ENCODE data around the gene CLDN8. TPM values are rescaled to one million over a fixed set of nuclear protein-coding genes. Genes with fewer than 3 reads are reported as not detected.

The CLDN8 gene
- total and polyA plus RNA-seq, 9 donors = 0.19 to 2.5 TPM; not detected in 7

DNA sequence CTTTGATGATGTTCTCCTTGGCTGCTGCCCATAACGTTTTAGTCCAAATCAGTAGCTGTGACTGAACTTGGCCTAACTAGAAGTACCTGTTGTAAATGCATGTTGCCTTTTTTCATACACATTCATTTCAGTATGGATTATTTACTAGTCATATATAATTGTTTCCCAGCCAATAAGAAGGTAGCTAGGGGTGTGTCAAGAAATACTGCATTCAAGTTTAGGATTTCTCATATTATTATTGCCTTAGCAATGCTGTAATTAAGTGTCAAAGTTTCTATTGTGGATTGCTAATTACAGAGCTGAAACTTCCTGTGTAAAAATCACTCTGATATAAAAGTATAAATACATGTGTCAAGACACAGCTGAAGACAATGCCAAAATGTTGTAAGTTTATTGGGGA, 49.2 kb downstream of the CLDN8 start, which contains the start of gene CLDN17:
TSS of gene CLDN17 (minus strand) at position 101 of the 400 bp plus-strand sequence. CDS start 188 bp downstream, outside the sequence.
- WGBS (ENCODE audit: insufficient coverage) = no CpG with 5 or more reads among the region's 1 CpG
- Histone ChIP-seq H3K9me3 (replicated peaks; ENCODE audit: control insufficient read depth, low read depth, low read length) (no peaks in the 10 kb centered on the region), H3K27me3 (ENCODE audit: control insufficient read depth, insufficient read depth, low read length) (no peaks in the 10 kb centered on the region), H3K4me3 (ENCODE audit: low read length) (no peak within 1 kb of the TSS), H3K27ac (ENCODE audit: low read length) (no peak within 1 kb of the TSS), H3K36me3 (ENCODE audit: control insufficient read depth, insufficient read depth, low read length) (no peaks in the 10 kb centered on the region), H3K4me1 (ENCODE audit: control insufficient read depth, insufficient read depth, low read length) (no peaks in the 10 kb centered on the region)
- DNase-seq = no peak

- Histone ChIP-seq H3K36me3 (ENCODE audit: control insufficient read depth, insufficient read depth, low read length) (no peaks in the 10 kb centered on the region), H3K4me1 (ENCODE audit: control insufficient read depth, insufficient read depth, low read length) (no peaks in the 10 kb centered on the region), H3K27me3 (ENCODE audit: control insufficient read depth, insufficient read depth, low read length) (no peaks in the 10 kb centered on the region), H3K4me3 (ENCODE audit: low read length) (no peak overlapping the region), H3K27ac (ENCODE audit: low read length) (no peak overlapping the region), H3K9me3 (replicated peaks; ENCODE audit: control insufficient read depth, low read depth, low read length) (no peaks in the 10 kb centered on the region)
- 85% methylated on average over 9 of the region's 9 CpGs for WGBS (ENCODE audit: insufficient coverage)
- no peak for DNase-seq
Measured at GRCh38 chr21:30166171-30166570, 49.7 kb downstream of the CLDN8 start.

DNA sequence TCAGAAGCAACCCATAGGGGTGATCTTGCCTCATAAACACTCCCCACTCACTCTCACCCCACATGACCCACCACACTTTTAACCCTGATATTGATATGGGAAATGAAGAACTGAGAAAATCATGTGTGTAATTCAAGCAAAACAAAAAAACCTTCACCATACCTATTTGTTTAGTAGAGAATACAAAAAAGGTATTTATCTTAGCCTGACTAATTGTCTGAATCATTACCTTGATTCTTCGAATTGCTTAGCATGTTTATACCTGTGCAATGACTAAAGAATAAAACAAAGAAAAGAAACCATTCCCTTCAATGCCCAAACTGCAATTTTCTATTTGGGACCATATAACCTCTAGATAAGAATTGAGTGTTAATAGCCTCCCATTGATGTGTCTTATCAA, 51.1 kb downstream of the CLDN8 start:
- WGBS (ENCODE audit: insufficient coverage) = no CpG with 5 or more reads among the region's 1 CpG
- Histone ChIP-seq H3K4me3 (ENCODE audit: low read length) (no peak overlapping the region), H3K36me3 (ENCODE audit: control insufficient read depth, insufficient read depth, low read length) (no peaks in the 10 kb centered on the region), H3K9me3 (replicated peaks; ENCODE audit: control insufficient read depth, low read depth, low read length) (no peaks in the 10 kb centered on the region), H3K4me1 (ENCODE audit: control insufficient read depth, insufficient read depth, low read length) (no peaks in the 10 kb centered on the region), H3K27me3 (ENCODE audit: control insufficient read depth, insufficient read depth, low read length) (no peaks in the 10 kb centered on the region), H3K27ac (ENCODE audit: low read length) (no peak overlapping the region)
- DNase-seq = no peak

Other genes with a start within 250 kb of the CLDN8 start
- gene CLDN17, start 49.3 kb downstream of the CLDN8 start, total RNA-seq = not detected
- gene CLDN17, start 49.3 kb downstream of the CLDN8 start, polyA plus RNA-seq (ENCODE audit: insufficient read depth in 1 of 8, insufficient read length in 8 of 8, low replicate concordance in 1 of 8) = not detected
- not detected for gene KRTAP24-1, start 66.9 kb upstream of the CLDN8 start, total RNA-seq
- not detected for gene KRTAP24-1, start 66.9 kb upstream of the CLDN8 start, polyA plus RNA-seq (ENCODE audit: insufficient read depth in 1 of 8, insufficient read length in 8 of 8, low replicate concordance in 1 of 8)
- not detected for gene KRTAP25-1, start 73.4 kb upstream of the CLDN8 start, total RNA-seq
- not detected for gene KRTAP25-1, start 73.4 kb upstream of the CLDN8 start, polyA plus RNA-seq (ENCODE audit: insufficient read depth in 1 of 8, insufficient read length in 8 of 8, low replicate concordance in 1 of 8)
- gene KRTAP26-1, start 104.2 kb upstream of the CLDN8 start, total RNA-seq = not detected
- not detected for gene KRTAP26-1, start 104.2 kb upstream of the CLDN8 start, polyA plus RNA-seq (ENCODE audit: insufficient read depth in 1 of 8, insufficient read length in 8 of 8, low replicate concordance in 1 of 8)
- not detected for gene KRTAP27-1, start 121.6 kb upstream of the CLDN8 start, total RNA-seq
- gene KRTAP27-1, start 121.6 kb upstream of the CLDN8 start, polyA plus RNA-seq (ENCODE audit: insufficient read depth in 1 of 8, insufficient read length in 8 of 8, low replicate concordance in 1 of 8) = not detected
- gene KRTAP23-1, start 132.5 kb upstream of the CLDN8 start, total RNA-seq = not detected
- under 1 TPM in 1 of 8 donors, not detected in 7; 0.69 TPM for gene KRTAP23-1, start 132.5 kb upstream of the CLDN8 start, polyA plus RNA-seq (ENCODE audit: insufficient read depth in 1 of 8, insufficient read length in 8 of 8, low replicate concordance in 1 of 8)
- gene KRTAP13-2, start 156.2 kb upstream of the CLDN8 start, total RNA-seq = not detected
- gene KRTAP13-2, start 156.2 kb upstream of the CLDN8 start, polyA plus RNA-seq (ENCODE audit: insufficient read depth in 1 of 8, insufficient read length in 8 of 8, low replicate concordance in 1 of 8) = not detected
- gene KRTAP13-1, start 179.9 kb upstream of the CLDN8 start, total RNA-seq = not detected
- not detected for gene KRTAP13-1, start 179.9 kb upstream of the CLDN8 start, polyA plus RNA-seq (ENCODE audit: insufficient read depth in 1 of 8, insufficient read length in 8 of 8, low replicate concordance in 1 of 8)
- not detected for gene KRTAP13-3, start 209.8 kb upstream of the CLDN8 start, total RNA-seq
- gene KRTAP13-3, start 209.8 kb upstream of the CLDN8 start, polyA plus RNA-seq (ENCODE audit: insufficient read depth in 1 of 8, insufficient read length in 8 of 8, low replicate concordance in 1 of 8) = not detected
- not detected for gene KRTAP13-4, start 214.1 kb upstream of the CLDN8 start, total RNA-seq
- gene KRTAP13-4, start 214.1 kb upstream of the CLDN8 start, polyA plus RNA-seq (ENCODE audit: insufficient read depth in 1 of 8, insufficient read length in 8 of 8, low replicate concordance in 1 of 8) = not detected
- gene KRTAP15-1, start 224.2 kb upstream of the CLDN8 start, total RNA-seq = not detected
- gene KRTAP15-1, start 224.2 kb upstream of the CLDN8 start, polyA plus RNA-seq (ENCODE audit: insufficient read depth in 1 of 8, insufficient read length in 8 of 8, low replicate concordance in 1 of 8) = not detected

All from muscle of leg (tissue), 11 donors.